OCI-LY3 (cell line): ENCODE data around the gene ECSIT.
"Not testable (repeated sequence)": the region's sequence is repeated elsewhere in the genome, so short reads cannot be mapped to it uniquely, and the experiment has no call there.

ENCODE experiments used
- H2AFZ ChIP-seq: fragments of 200-600, 300-600 bp; shearing (Covaris generic); 2 replicates; pipeline ENCODE4 v1.6.0; 2014; ENCODE audit warnings: antibody characterized with exemption, low read depth, low read length
- H3K27ac ChIP-seq: fragments of 200-600, 300-600 bp; sonication (generic); 2 replicates; pipeline ENCODE4 v1.5.1; 2014; ENCODE audit warnings: mild to moderate bottlenecking, low read length, moderate library complexity, mixed read lengths
- H3K27me3 ChIP-seq: fragments of 200-600, 300-600 bp; sonication (generic); 2 replicates; pipeline ENCODE4 v1.6.1; 2014; ENCODE audit warnings: low read depth, low read length, mixed read lengths
- H3K36me3 ChIP-seq: fragments of 200-600, 300-600 bp; sonication (generic); replicated peaks from 2 replicates; pipeline ENCODE3; 2014; ENCODE audit warnings: low read depth, low read length, mixed read lengths
- H3K4me1 ChIP-seq: fragments of 300-600, 200-600 bp; sonication (generic); 2 replicates; pipeline ENCODE4 v1.6.1; 2014; ENCODE audit warnings: low read length, mixed read lengths
- H3K4me2 ChIP-seq: fragments of 200-600, 300-600 bp; sonication (generic); 2 replicates; pipeline ENCODE4 v1.6.1; 2014; ENCODE audit warnings: low read length, mixed read lengths
- H3K4me3 ChIP-seq: fragments of 300-600, 200-600 bp; sonication (generic); 2 replicates; pipeline ENCODE4 v1.5.1; 2014; ENCODE audit warnings: antibody characterized with exemption, mild to moderate bottlenecking, low read length, moderate library complexity
- H3K79me2 ChIP-seq: fragments of 300-600, 200-600 bp; shearing (Covaris generic); 2 replicates; pipeline ENCODE4 v1.6.1; 2014; ENCODE audit warnings: mild to moderate bottlenecking, low read length, mixed read lengths
- H3K9ac ChIP-seq: fragments of 300-600, 200-600 bp; shearing (Covaris generic); 2 replicates; pipeline ENCODE4 v1.6.0; 2014; ENCODE audit warnings: mild to moderate bottlenecking, low read length, moderate library complexity
- H3K9me3 ChIP-seq: fragments of 200-600, 300-600 bp; shearing (Covaris generic); 2 replicates; pipeline ENCODE4 v1.6.1; 2014; ENCODE audit warnings: low read length, mixed read lengths; ENCODE audit not compliant: insufficient read depth
- H4K20me1 ChIP-seq: fragments of 200-600, 300-600 bp; sonication (generic); 2 replicates; pipeline ENCODE4 v1.6.1; 2016; ENCODE audit warnings: low read length, mixed read lengths; ENCODE audit not compliant: insufficient read depth
- CTCF ChIP-seq: fragments of 200-600, 300-600 bp; sonication (generic); IDR thresholded peaks from 2 replicates; pipeline ENCODE4 v1.5.1; 2014; ENCODE audit warnings: antibody characterized with exemption, low read length, low read depth
- EZH2phosphoT487 ChIP-seq: fragments of 200-600 bp; shearing (Covaris generic); IDR thresholded peaks from 2 replicates; pipeline ENCODE4 v1.6.1; 2018; ENCODE audit warnings: antibody characterized with exemption, mixed run types, low read depth

Gene ECSIT

GRCh38 chr19:11475861-11476260 is 53.1 kb downstream of the ECSIT start:
- no peaks in the 10 kb centered on the region for H3K9me3 ChIP-seq
- H3K4me1 ChIP-seq, result peaks cover 20% of the 10 kb centered on the region
- TF ChIP-seq EZH2phosphoT487 (no peak), CTCF (no peak)
- H3K36me3 ChIP-seq, result no peaks in the 10 kb centered on the region
- no peak overlapping the region for H3K9ac ChIP-seq
- no peaks in the 10 kb centered on the region for H3K79me2 ChIP-seq
- no peak overlapping the region for H3K27ac ChIP-seq
- no peak overlapping the region for H3K4me3 ChIP-seq
- no peak overlapping the region for H2AFZ ChIP-seq
- no peak overlapping the region for H3K4me2 ChIP-seq
- no peaks in the 10 kb centered on the region for H4K20me1 ChIP-seq
- H3K27me3 ChIP-seq, result no peaks in the 10 kb centered on the region

GRCh38 chr19:11475343-11475742 is 53.6 kb downstream of the ECSIT start:
- not testable (repeated sequence) for H3K9ac ChIP-seq, H3K4me3 ChIP-seq, H3K27ac ChIP-seq, H3K79me2 ChIP-seq, H3K9me3 ChIP-seq, H3K27me3 ChIP-seq, H3K4me2 ChIP-seq, H4K20me1 ChIP-seq, H2AFZ ChIP-seq, H3K36me3 ChIP-seq
- peaks cover 20% of the 10 kb centered on the region for H3K4me1 ChIP-seq

- H3K4me1 ChIP-seq, result peaks cover 14% of the 10 kb centered on the region
- TF ChIP-seq EZH2phosphoT487 (no peak), CTCF (no peak)
- H3K79me2 ChIP-seq, result no peaks in the 10 kb centered on the region
Observed at GRCh38 chr19:11473725-11474124, 55.2 kb downstream of the ECSIT start.

GRCh38 chr19:11468266-11468845 is 60.6 kb downstream of the ECSIT start:
- not testable (repeated sequence) for H3K9me3 ChIP-seq, H3K27me3 ChIP-seq, H3K4me2 ChIP-seq, H3K4me1 ChIP-seq, H3K4me3 ChIP-seq, H3K36me3 ChIP-seq, H4K20me1 ChIP-seq, H3K9ac ChIP-seq, H3K27ac ChIP-seq, H3K79me2 ChIP-seq, H2AFZ ChIP-seq

More at GRCh38 chr19:11473725-11474124, 55.2 kb downstream of the ECSIT start:
- no peaks in the 10 kb centered on the region for H3K9me3 ChIP-seq
- no peak overlapping the region for H3K9ac ChIP-seq
- H2AFZ ChIP-seq, result no peak overlapping the region
- no peak overlapping the region for H3K27ac ChIP-seq
- H3K4me2 ChIP-seq, result no peak overlapping the region
- no peaks in the 10 kb centered on the region for H3K27me3 ChIP-seq
- no peak overlapping the region for H3K4me3 ChIP-seq
- no peaks in the 10 kb centered on the region for H4K20me1 ChIP-seq
- H3K36me3 ChIP-seq, result no peaks in the 10 kb centered on the region

- Histone ChIP-seq H3K9me3 (no peaks in the 10 kb centered on the region), H3K4me3 (no peak overlapping the region), H3K36me3 (no peaks in the 10 kb centered on the region), H3K4me1 (no peaks in the 10 kb centered on the region), H3K4me2 (no peak overlapping the region), H4K20me1 (no peaks in the 10 kb centered on the region), H2AFZ (no peak overlapping the region), H3K27me3 (no peaks in the 10 kb centered on the region), H3K27ac (no peak overlapping the region), H3K9ac (no peak overlapping the region), H3K79me2 (no peaks in the 10 kb centered on the region)
- no peak for TF ChIP-seq EZH2phosphoT487
- no peak for TF ChIP-seq CTCF
Observed at GRCh38 chr19:11465600-11465999, 63.3 kb downstream of the ECSIT start.
